ENCODE results near the gene P3H2.

Gene P3H2

GRCh38 chr3:190013943-190014924 is 106.5 kb downstream of the P3H2 start:
- DNase-seq: no peak

DNA sequence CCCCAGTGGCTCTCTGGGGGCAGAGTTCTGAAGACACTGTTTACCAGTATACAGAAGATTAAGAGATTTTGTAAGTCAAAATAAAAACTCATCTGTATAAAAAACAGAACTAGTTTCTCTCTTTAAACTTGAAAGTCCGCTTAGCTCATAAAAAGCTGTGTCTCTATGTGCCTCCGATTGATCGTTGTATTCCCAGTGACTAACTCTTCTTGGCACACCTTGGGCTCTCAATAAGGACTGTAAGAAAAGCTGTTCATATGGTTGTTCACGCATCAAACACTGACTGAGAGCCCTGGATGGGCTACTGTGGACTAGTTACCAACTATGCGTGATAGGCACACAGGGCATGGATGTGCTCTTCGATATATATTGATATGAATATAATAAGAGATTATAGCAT is 107.9 kb downstream of the P3H2 start:
- DNase-seq: no peak

DNA sequence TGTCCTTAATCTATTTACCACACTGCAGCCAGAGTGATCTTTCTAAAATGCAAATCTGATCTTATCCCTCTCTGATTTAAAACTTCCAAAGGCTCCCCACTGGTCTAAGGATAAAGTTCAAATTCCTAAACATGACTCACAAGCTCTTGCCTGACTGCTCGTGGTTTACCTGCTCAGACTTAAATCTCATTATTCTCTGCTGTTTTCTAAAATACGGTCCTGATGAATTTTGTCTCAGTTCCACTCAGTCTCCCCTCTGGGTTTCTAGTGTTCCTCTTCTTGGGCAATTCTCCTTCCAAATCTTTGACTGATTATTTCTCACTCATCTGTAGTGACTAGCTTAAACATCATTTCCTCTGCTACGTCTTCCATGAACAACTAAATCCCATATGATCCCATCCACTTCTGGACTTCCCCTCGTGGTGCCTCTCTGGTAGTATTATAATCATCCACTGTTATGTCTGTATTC is 108.3 kb downstream of the P3H2 start:
- DNase-seq: no peak

- DNase-seq: no peak
Observed at GRCh38 chr3:190010486-190010885, 110.2 kb downstream of the P3H2 start.

DNA sequence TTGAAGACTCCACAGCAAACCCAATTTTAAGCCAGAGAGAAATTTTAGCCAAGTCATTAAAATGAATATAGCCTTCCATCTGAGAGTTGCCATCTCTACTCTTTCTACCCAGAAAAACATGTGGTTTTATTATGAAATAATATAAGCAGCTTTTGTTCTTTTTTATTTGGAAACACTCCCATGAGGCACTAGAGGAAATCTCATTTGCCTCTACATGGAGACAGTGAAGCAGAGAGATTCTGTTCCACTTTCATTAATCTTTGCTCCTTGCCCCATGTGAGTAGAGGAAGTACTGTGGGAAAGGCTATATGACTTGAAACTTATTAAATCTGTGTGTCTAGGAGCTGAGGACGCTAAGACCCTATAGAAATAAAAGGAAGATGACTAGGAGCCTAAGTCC is 111.1 kb downstream of the P3H2 start:
- DNase-seq: no peak

DNA sequence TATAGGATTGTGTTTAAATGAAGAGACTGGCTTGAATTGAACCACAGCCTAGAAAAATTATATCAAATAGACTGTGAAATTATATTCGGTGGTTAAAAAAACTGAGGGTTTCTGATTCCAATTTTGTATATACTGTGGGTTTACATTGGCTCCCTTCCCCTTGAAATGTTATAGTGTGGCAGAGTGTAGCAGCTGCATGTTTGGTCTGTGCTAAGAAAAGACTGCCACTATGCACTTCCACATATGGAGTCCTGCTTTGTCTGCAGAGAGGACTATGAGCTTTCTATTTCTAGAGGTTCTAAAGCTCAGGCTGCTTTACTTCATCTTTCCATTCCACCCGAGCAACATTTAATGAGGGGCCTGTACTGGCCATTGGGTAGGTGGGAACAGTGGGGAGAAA is 112.3 kb downstream of the P3H2 start:
- no peak for DNase-seq

DNA sequence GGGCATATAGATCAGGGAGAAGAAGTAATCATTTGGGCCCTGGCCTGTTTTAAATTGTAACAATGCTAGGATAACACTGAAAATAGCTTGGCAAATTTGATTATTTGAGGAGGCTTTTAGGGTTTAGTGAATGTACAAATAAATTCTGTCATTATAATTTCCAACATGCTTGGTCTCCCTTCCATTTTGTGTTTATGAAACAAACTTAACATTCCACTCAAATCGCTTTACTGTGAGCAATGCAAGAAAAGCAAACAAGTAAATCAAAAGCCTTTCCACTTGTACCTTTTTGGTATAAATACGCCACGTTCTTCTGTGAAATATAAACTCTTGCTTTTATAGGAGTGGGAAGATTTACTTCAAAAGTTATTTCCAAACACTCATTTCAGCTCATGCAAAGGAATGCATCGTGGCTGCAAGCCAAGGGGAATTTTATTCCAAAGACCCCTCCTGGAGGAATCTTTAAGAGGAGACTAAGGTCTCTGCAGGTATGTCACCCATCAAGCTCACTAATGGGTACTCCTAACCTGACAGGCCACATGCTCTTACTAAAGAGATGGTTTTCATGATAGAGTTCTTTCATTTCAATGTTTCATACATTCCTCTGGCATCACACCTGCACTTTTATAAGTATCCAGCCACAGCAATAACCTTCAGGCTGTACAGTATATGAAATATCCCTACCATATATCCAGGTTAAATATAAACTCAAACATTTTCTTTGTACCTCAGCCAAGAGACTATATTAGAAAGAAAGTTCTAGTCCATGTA is 115.2 kb downstream of the P3H2 start:
- no peak for DNase-seq

GRCh38 chr3:190004656-190005055 is 116.0 kb downstream of the P3H2 start:
- DNase-seq: no peak

GRCh38 chr3:190003681-190004123 is 117.0 kb downstream of the P3H2 start:
- DNase-seq: no peak

DNA sequence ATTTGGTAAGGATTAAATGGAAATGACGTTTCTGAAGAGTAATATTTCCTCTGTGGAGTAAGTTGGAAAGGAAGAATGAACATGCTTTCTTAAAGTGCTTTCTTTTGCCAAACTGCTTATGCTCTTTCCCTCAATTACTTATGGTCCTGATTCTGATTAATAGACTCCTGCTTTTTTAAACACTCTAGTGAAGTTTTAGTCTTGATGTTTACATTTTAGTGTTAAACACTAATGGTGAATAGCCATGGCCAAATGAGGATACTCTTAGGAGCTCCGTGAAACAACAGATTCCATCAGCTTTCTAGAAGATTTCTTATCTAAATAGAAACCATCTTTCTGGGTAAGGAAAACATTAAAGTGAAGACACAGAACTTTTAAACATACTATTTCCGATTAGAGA is 117.6 kb downstream of the P3H2 start:
- DNase-seq: no peak

DNA sequence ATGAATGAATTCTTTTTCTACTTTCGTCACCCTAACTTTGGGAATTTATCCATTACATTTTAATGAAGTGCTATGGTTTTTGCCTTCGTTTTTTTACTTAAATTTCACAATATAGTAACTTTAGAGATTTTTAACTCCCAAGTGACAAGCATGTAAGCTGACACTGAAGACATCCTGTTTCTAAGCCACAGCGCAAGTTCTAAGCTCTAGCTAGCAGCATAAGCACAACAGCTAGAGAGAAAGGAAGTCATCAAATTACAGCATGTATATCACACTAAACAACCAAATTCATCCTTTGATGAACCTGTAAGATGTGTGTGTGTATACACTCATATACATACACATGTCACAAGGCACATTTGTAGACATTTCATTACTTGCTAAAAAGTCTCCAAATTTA is 119.3 kb downstream of the P3H2 start:
- DNase-seq: no peak

DNA sequence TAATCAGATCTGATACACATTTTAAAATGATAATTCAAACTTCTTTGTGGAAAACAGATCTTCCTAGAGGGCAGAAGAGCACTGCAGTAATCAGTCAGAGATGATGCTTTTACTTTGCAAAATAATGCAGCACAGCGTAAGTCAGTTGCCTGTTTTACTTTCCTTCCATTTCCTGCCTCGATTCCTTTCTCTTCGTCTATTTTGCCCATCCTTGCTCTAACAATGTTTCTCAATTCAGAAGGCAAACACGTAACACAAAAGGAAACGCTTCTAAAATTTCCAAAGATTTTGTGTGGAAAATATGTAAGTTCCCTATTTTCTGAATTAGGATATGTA is 119.9 kb downstream of the P3H2 start:
- DNase-seq: no peak

- no peak for DNase-seq
Observed at GRCh38 chr3:190000187-190000860, 120.4 kb downstream of the P3H2 start.

GRCh38 chr3:189999718-190000117 is 121.0 kb downstream of the P3H2 start:
- DNase-seq: no peak

- no peak for DNase-seq
Observed at GRCh38 chr3:189995129-189995528, 125.6 kb downstream of the P3H2 start.

DNA sequence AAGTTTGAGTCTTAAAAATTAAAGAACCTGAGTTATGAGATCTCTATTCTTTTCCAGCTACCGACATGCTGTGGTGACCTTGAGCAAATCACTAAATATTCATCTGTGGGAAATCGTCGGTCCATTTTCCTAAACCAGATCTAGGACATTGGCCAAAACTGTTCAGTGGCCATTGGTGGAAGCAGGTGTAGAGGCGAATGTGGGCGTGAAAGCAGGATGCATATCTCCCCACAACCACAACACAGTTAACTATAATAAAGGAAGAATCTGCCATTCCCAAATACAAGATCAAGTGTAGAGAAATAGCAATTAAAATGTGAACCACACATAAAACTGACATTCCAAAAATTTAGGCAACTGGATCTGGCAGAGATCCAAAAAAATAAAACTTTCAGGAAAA is 129.9 kb downstream of the P3H2 start:
- no peak for DNase-seq

DNA sequence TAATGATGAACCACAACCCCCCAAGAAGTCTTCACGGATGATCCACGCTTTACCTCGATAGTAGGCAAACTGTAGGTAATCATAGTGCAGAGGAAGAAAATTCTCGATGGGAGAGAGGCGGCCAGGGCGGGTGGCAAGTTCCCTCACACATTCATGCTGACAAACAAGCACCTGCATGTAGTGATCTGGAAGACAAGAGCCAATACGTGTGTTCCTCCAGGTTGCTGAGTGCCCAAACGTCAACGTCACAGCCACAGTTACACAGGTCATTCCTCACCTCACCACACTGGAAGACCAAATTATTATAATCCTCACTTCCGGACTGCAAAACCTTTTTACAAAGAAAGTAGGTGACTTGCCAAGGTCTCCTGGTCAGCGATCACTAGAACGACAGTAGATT is 131.8 kb downstream of the P3H2 start:
- DNase-seq: no peak

GRCh38 chr3:189988322-189988721 is 132.4 kb downstream of the P3H2 start:
- DNase-seq: no peak

GRCh38 chr3:189985948-189986347 is 134.7 kb downstream of the P3H2 start:
- DNase-seq: no peak

- DNase-seq: no peak
Observed at GRCh38 chr3:189983612-189984011, 137.1 kb downstream of the P3H2 start.

GRCh38 chr3:189982321-189982945 is 138.3 kb downstream of the P3H2 start:
- DNase-seq: no peak

- DNase-seq: no peak
Observed at GRCh38 chr3:189981668-189982067, 139.0 kb downstream of the P3H2 start.

GRCh38 chr3:189978753-189979152 is 141.9 kb downstream of the P3H2 start:
- no peak for DNase-seq

Data from retina (tissue), 1 donor.